Epithelial cell of alveolus of lung (primary cell): ENCODE results near the gene P4HTM. TPM values are rescaled to one million over a fixed set of nuclear protein-coding genes. Genes with fewer than 3 reads are reported as not detected.

Experiments
- total RNA-seq: library from RNA; depleted of rRNA; stranded (reverse); fragments of >200 nt; gene quantifications from 2 replicates; pipeline ENCODE4 v1.2.1, GENCODE V29; 2015

Gene P4HTM, protein sequence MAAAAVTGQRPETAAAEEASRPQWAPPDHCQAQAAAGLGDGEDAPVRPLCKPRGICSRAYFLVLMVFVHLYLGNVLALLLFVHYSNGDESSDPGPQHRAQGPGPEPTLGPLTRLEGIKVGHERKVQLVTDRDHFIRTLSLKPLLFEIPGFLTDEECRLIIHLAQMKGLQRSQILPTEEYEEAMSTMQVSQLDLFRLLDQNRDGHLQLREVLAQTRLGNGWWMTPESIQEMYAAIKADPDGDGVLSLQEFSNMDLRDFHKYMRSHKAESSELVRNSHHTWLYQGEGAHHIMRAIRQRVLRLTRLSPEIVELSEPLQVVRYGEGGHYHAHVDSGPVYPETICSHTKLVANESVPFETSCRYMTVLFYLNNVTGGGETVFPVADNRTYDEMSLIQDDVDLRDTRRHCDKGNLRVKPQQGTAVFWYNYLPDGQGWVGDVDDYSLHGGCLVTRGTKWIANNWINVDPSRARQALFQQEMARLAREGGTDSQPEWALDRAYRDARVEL
- total RNA-seq: 16.5 and 45.8 TPM in 2 replicates

DNA sequence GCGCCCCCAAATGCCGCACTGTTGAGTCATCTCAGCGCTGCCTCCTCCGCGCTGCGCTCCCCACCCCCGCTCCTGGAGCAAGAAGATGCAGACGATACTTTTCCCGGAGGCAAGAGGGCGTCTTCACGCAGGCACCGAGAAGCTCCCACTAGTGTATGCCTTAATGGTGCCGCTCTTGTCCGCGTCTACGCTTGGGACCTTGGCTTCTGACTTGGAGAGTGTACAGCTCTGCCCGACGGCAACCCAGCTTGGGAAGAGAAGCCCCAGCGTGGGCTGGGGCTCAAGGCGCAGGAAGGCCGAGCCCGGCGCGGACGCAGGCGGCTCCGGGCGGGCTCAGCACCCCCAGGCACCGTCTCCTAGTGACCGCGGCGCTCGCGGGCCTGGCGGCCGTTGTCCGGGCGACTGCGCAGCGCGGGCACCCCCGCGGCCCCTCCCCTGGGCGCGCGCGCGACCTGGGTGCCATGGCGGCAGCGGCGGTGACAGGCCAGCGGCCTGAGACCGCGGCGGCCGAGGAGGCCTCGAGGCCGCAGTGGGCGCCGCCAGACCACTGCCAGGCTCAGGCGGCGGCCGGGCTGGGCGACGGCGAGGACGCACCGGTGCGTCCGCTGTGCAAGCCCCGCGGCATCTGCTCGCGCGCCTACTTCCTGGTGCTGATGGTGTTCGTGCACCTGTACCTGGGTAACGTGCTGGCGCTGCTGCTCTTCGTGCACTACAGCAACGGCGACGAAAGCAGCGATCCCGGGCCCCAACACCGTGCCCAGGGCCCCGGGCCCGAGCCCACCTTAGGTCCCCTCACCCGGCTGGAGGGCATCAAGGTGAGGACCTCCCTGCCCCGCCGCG, at the start of gene P4HTM:
TSS of gene P4HTM (plus strand) at position 446 of the 840 bp plus-strand sequence. CDS start at position 462, 16 bp downstream.

DNA sequence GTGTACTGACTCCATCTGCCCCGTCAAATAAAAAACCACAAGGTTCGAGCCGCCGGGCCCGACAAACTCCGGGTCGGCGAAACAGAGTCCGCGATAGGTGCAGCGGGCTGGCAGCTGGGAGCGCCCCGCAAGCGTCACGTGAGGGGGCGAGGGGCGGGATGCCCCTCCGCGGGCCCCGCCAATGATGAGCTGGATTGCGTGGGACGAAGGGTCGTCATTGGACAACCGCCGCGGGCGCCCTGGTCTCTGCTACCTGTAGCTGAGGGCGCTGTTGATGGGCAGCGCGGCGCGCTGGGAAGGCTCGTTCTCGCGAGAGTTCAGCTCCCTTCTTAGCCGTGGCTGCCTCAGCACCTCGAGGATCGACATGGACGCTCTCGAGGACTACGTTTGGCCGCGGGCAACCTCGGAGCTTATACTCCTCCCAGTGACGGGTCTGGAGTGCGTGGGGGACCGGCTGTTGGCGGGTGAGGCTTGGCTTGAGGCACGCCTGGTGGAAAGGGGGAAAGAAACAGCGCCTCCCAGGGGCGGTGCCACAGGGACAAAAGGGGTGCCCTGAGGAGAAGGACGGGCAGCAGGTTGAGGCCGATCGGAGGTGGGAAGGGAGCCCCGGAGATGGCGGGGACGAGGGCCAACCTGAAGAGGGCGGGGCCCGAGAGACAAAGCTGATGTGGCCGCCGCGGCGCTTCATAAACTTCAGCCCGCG, 17.2 kb downstream of the P4HTM start, which contains the start of gene WDR6:
TSS of gene WDR6 (plus strand) at position 324 of the 703 bp plus-strand sequence. CDS start at position 365, 41 bp downstream.

DNA sequence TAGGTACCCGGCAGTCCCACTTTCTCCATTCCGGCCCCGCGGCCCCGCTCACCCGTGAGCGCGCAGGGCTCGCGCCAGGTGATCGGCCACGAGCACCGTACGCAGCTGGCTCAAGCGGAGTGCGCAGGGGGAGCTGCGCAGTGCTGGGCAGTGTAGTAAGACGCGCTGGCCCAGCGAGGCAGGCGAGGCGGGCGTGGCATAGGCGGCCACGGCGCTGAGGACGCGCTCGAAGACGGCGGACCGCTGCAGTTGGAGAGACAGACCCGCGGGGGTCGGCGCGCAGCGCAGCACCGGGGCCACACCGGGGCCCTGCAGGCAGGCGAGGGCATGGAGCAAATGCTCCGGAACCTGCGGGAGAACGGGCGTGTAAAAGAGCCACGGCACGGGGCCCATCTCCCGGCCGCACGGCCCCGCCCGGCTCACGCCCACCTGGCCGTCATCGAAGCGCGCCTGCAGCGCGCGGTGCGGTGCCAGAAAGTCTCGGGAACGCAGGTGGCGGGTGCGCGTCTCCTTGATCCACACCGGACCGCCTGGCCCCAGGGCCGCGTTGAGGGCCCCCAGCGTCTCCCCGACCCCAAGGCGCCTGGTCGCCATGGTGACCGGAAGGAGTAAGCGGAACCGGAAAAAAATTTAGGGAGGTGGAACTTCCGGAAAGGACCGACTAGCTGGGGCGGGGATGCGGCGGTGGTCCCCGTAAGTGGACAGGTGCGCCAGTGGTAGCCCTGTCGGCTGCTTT, 28.1 kb downstream of the P4HTM start, which contains the start of gene DALRD3:
TSS of gene DALRD3 (minus strand) at position 610 of the 736 bp plus-strand sequence. CDS start at position 594, 16 bp downstream.

GRCh38 chr3:49021813-49022687, 32.0 kb downstream of the P4HTM start, which contains the start of gene NDUFAF3:
NDUFAF3 (plus strand) TSS chr3:49022121; CDS start chr3:49022145, 24 bp downstream.

DNA sequence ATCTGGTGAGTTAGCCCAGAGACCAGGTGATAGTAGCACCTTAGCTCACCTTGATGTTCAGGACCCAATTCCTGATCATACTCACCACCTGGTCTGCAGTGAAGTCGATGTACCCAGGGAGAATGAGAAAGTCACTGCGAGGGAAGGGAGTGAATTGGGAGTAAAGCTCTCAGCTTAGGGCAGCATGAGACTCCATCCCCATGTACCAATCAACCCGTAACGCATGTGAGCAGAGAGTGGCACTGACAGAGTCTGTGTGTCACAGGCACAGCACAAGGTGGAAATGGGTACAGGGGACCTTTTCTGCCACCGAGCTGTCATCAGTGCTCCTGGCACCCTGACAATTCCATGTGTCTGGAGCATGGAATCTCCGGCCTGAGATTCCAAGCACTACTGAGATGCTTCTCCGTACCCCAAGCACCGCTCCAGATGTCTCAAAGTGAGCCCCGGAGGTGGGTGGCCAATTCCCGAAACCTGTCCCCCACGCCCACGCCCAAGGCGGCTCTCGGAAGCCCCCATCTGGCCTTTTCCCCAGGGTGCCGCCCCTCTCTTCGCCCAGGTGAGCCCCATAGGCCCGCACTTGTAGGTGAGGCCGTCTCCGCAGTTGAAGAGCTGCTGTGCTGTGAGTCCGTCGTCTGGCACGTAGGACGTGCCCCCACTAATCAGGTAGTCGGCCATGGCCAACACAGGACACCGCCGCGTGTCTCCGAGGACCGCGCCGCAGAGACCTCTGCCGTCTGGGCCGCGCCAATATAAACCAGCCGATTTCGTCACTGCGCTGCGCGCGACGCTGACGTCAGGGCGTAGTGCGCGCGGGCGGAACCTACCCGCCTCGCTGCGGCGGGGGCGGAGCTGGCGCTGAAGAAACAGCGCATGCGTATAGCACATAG, 38.9 kb downstream of the P4HTM start, which contains the start of gene IMPDH2:
TSS of gene IMPDH2 (minus strand) at position 726 of the 890 bp plus-strand sequence. CDS start at position 678, 48 bp downstream.

Other genes with a start within 250 kb of the P4HTM start
- 22.0 and 30.3 TPM in 2 replicates for gene PRKAR2A, start 142.4 kb upstream of the P4HTM start, total RNA-seq
- gene SLC25A20, start 91.4 kb upstream of the P4HTM start, total RNA-seq: 8.9 and 12.7 TPM in 2 replicates
- gene ARIH2, start 71.4 kb upstream of the P4HTM start, total RNA-seq: 52.2 and 85.2 TPM in 2 replicates
- 59.0 and 86.9 TPM in 2 replicates for gene WDR6, start 17.1 kb downstream of the P4HTM start, total RNA-seq
- 34.3 and 64.6 TPM in 2 replicates for gene DALRD3, start 28.3 kb downstream of the P4HTM start, total RNA-seq
- gene NDUFAF3, start 31.9 kb downstream of the P4HTM start, total RNA-seq: 111 and 275 TPM in 2 replicates
- 248 and 350 TPM in 2 replicates for gene IMPDH2, start 39.2 kb downstream of the P4HTM start, total RNA-seq
- 63.8 and 100 TPM in 2 replicates for gene QRICH1, start 103.8 kb downstream of the P4HTM start, total RNA-seq
- gene QARS1, start 114.5 kb downstream of the P4HTM start, total RNA-seq: 316 and 341 TPM in 2 replicates
- gene USP19, start 130.6 kb downstream of the P4HTM start, total RNA-seq: 41.4 and 81.1 TPM in 2 replicates
- 246 and 364 TPM in 2 replicates for gene LAMB2, start 142.8 kb downstream of the P4HTM start, total RNA-seq
- gene CCDC71, start 176.1 kb downstream of the P4HTM start, total RNA-seq: 43.6 and 47.1 TPM in 2 replicates
- gene KLHDC8B, start 181.4 kb downstream of the P4HTM start, total RNA-seq: 15.4 and 42.7 TPM in 2 replicates